ENCODE measurements around the gene SOBP.
"Not testable (repeated sequence)": the region's sequence is repeated elsewhere in the genome, so short reads cannot be mapped to it uniquely, and the experiment has no call there.

Gene SOBP

DNA sequence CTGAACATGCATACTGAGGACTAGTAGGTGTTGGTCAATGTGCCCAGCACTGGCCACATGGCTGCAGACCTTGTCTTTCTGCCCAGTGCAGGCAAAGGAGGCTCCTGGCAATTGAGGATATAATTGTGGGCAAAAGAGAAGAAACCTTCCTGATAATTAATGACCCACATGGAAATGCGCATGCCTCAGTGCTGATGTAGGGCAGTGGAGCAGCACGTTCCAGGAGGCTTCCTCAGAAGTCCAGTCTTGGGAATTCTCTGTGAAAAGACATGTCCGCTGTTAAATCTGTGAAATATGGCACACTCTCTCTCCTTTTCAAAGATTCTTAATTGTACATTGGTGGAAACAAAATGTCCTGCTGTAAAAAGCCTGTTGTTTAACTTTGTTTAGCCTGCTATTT, 34.7 kb downstream of the SOBP start:
- DNase-seq: no peak

DNA sequence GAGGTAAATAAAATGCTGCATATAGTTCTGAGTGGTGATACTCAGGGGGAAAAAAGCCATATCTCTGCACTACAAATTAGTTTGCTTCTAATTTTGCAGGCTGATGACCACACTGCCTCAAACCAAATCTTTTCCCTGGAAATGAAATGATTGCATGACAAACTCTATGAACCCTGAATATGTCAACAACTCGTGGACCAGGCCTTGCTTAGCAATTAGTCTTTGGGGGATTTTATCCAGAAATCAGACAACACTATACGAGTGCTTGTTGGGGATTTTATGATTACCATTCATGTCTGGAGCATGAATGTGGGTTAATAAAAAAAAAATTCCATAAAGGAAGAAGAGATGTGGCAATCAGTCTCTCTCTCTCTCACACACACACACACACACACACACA, 42.0 kb downstream of the SOBP start:
- DNase-seq: no peak

DNA sequence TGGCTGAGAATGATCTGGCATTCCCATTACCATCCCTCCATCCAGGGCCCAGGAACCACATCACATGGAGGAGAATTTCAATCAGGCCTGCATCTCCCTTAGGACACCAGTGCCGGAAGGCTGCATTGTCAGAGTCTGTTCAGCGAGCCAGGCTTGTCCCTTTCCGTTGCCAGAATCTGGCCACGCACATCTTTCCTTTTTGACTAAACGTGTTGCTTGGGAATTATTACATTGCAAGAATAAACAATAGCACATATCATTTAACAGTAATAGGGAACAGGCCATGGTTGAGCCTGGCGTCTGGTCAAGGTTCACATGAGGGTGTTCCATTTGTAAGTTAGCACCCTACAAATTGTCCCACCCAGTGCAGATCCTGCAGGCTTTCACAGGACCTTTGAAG, 42.8 kb downstream of the SOBP start:
- no peak for DNase-seq

DNA sequence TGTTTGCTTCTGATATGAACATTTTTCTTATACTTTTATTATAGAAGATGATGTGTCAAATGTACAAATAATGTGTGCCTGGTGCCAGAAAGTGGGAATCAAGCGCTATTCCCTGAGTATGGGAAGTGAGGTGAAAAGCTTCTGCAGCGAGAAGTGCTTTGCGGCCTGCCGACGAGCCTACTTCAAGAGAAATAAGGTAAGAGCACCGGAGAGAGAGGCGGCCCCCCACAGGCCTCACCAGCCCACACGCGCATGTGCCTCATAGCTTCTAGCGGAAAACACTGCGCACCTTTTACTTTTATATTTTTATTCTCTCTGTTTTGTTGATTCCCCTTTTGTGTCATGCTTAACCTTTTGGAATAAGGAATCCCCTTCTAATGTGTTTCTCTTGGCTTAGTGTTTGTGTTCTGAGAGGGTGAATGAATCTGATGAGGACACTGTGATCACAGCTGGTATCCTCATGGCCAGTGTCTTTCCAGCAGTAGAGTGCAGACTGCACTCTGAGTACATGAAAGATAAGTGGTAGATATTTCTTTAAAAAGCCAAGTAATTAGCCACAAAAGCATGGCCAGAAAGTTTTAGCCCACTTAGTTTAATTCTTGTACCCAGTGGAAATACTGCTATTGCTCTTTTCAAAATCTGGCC, 43.6 kb downstream of the SOBP start:
- no peak for DNase-seq

DNA sequence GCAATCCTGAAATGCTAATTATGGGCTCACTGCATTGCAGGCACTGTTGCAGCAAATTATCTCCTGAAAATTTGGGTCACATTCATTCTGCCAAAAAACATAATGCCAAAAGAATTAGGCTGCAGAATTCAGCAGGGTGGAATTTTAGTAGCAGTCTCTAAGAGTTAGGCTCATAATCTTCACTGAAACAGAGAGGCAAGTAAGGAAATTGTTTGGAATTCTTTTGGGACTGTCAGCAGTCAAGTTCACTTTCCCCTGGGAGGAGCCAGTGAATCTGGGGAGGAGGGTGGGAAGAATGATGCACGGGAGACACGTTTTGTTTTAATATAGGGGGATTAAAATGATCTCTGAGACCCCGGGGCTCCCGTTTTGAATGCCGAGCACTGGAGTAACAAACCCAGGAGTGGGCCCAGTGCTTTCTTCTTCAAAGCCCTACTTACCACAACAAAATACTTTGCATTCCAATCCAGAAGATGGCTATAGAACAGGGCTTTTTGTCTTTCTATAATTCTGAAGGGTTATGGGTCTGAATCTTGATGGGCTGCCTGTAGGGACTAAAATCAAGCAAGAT, 44.7 kb downstream of the SOBP start:
- DNase-seq: no peak

DNA sequence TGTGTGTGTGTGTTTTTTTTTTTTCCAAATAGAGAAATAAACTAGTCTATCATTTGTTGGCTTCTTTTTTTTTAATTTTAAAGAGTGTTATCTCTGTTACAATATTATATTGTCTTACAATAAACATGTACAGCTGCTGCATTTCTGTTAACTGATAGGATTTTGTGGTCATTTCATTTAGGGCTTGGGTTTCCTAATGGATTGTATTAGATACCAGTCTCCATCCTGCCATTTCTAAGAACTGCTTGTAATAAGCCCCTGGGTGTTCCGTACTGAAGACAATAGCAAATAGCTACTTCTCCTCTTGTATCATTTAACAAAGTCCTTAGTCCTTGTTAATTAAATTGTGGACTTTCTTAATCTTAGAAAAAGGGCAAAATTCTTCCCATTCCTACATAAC, 45.7 kb downstream of the SOBP start:
- DNase-seq: no peak

DNA sequence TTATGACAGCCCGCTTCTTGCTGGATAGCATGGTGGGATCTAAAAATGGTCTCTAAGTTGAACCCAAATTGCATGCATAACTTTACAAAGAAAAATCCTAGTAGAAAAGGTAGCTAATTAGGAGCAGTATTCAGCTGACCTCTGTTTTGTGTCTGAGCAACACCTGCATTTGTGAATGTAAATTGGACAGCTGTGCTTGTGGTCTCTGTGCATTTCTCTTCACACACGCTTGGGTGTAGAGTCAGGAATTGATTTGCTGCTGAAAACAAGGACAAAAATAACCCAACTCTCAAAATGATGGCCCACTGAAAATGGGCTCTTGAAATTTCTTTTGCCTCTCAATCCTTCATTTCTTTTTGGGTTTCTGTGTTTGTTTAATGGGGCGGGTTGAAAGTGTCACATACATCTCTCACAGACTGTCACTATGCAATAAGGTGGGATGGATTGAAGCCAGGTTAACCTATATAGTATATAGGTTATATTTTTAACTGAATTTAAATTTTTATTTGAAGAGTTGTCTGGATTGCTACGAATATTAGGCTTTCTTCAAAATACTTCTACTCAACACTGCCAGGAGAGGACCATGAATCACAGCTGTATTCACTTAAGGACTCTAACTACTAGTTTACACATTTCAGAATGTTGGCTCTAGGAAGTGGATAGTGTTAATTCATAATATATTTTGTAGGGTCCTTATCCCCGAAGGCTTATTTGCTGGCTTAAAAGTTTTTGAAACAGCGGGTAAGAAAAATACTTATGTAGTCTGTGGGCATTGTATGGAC, 46.5 kb downstream of the SOBP start:
- DNase-seq: no peak

DNA sequence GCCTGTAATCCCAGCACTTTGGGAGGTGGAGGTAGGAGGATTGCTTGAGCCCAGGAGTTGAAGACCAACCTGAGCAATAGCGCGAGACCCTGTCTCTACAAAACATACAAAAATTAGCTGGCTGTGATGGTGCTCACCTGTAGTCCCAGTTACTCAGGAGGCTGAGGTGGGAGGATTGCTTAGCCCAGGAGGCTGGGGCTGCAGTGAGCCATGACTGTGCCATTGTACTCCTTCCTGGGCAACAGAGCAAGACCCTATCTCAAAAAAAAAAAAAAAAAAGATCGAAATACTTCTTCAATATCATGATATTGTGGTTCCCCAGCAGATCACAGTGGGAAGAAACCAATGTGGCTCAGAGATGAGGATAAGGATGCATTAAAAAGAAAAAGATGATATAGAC, 47.6 kb downstream of the SOBP start:
- no peak for DNase-seq

DNA sequence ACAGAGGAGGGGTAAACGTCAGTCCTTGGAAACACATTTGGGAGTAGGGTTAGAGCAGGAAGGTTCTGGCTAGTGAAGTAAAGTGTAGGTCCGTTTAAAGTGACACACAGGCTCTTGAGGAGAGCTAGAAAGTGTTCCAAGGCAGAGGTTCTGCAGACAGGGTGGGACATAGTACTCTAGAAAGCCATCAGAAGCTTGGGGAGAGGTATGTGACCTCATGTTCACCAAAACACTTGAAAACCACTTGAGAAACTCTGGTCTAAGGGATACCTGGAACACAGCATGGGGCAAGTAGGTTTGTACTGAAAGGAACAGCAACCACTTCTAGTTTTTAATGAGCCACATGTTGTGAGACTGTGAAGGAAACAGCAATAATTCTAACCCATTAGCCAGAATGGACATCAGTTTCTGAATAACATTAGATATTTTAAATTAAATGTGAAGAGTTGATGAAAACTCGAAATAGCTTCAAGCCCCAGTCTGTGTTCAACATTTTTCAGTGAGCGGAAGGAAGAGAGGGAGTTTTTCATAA, 49.0 kb downstream of the SOBP start:
- DNase-seq: no peak

DNA sequence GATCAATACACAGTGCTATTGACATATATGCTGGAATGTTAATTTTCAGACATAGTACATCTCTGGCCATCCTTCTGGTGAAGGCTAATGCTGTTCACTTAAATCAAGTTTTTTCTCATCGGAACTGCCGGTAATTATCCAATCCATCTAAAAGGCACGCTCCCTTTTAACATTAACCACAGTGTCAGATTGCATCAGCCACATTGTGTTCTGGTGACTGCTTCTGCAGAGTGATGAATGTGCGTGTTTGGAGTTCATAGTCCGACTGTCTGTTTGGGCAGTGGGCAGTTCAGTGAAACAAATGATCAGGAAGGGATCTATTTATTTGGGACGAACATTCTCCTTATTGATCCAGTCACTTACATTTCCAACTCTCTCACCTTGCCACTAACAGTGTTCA, 49.5 kb downstream of the SOBP start:
- no peak for DNase-seq

DNA sequence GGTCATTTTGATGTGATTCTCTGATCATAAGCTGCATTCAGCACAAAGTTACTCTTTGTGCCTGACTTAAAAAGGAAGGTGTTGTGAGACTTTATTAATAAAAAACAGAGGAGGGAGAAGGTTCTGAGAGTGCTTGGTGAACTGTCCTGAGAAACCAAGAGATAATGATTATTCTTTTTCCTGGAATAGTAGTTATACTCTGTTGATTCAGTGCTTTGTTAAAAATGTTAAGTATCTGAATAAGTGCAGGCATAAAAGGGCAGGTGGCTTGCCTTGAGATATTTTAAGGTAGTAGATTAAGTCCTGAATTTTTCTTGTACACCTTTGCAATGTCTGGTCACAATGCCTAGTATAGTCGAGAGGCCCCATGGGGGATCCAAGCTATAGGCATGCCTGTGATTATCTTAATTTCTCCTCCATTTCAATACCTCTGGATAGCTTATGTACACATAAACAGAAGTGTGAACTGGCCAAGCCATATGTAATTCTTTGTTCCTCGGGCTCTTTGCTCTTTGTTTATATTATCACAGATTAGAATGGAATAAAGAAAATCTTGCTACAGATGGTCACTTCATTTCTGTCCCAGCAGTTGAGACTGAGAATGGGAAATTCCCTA, 50.0 kb downstream of the SOBP start:
- no peak for DNase-seq

DNA sequence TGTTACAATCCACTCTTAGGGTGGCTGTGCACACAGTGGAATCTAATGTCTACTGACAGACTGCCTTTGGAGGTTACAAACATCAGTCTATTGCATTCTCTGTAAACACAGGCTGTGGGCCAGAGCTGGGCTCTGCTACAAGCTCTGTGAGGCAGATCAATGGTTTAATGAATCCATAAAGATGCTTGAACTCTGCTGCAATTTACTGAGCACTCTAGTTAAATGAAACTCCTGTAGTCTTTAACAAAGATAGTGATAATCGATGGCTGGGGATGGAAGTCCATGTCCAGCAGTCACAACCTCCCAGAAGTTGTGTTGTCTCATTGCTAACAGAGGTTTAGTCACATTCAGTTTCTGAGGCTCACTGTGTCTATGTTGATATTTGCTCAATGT, 50.5 kb downstream of the SOBP start:
- DNase-seq: no peak

DNA sequence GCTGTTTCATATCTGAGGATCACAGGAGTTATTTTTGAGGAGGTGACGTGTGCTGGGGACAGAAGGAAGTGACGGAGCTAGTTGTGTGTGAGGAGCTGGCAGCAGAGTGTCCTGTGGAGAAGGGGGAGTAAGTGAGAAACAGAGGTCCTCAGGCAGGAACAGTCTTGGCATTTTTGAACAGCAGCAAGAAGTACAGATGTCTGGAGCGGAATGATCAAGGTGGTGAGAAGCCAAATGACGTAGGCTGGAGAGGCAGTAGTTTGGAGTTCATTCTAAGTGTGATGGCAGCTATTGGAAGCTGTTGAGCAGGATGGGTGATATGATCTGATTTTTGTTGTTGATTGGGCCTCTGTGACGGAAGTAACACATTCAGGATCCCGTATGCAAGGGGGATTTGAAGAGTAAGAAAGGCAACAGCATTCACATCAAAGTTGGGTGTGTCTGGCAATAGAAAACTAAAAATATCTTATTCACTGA, 52.3 kb downstream of the SOBP start:
- no peak for DNase-seq

DNA sequence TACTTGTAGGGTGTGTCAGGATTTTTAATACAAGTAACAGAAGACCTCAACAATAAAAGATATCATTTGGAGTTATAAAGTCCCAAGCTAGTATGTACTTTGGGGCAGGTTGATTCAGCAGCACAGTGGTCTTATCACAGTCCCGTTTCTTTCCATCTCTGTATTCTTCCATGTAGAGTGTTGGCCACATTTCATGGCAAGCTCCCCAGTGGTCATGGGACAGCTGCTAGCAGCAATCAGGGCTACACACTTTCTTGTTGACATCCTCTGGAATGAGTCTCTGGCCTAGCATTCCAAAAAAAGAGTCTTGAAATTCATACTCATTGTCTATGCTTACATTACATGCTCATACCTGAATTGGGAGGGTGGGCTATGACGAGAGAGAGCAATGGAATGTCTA, 53.2 kb downstream of the SOBP start:
- DNase-seq: no peak

DNA sequence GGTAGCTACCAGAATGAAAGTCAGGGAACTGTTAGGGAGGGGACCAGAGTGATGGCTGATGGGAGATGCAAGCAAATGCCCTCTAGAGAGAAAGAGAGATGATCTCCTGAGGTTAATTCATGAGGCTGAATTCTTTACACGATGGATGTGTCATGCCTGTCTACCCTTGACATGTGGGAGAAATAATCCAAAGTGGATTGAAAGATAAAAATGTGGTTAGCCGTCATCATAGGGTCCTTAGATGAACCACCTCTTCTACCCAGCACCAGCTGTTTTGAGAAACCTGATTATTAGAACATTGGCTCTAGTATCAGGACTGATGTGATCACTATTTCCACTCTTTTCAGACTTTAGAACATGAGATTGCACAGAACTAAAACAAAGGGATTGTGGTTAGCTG, 53.6 kb downstream of the SOBP start:
- DNase-seq: no peak

DNA sequence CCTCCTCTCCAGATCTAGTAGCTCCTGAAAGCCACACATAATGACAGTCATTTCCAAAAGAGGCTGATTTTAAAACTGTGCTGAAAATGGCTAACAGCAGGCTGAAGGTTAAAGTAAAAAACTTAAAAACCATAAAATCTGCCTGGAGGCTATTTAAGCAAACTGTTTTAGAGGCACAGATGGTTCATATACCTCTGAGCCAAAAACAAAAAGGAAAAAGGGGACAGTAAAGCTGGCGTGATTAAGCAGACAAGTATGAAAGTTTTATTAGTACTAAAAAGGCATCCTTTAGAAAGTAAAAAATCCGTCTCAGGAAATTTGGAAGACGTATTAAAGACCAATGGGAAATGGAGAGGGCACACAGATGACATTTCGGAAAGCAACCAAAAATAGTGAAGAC, 55.8 kb downstream of the SOBP start:
- DNase-seq: no peak

DNA sequence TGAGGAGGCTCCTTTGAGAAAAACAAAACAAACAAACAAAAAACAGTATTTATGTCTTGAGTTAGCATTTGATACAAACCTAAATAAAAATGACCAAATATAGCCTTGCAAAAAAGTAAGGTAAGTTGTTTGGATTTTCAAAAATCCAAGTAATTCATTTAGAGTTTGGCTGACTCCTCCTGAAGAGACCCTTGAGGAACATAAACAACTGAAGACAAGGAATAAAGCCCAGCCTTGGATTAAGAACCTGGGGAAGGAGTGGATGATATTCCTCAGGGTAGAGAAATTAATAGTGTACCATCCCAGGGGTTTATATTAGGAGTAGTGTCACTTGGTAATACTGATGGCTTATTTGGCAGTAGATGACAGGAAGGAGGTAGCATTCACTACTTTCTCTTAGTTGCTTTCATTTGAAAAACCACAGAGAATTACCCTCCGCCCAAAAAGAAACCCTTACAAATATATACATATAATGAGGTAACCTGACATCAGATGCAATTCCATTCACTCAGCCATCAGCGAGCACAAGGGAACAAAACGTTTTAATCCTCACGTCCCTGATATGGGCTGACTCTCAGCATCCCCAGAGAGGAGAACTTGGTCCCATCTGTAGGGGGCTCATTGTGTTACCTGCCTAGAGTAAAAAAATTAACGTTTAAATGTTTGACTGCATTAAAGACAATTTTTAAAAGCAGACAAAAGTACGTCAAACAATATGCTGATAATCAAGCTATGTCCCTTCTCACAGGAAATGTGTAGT, 57.0 kb downstream of the SOBP start:
- DNase-seq: no peak

DNA sequence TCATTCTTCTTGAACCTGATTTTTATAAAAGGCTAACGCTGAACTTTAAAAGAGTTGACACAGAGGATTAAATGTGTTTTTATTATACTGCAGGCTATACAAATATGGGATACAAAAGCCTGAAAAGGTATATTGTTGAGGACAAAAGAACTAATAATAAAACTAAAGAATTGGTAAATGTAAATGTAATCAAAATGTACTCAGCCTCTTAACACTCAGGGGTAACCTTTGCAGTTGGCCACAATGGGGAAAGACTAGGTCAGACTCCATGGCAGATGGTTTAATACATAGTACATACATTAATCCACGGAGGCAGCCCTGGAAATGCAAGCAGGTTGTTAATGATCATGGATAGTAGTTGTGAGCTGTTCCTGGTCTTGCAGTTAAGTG, 57.5 kb downstream of the SOBP start:
- no peak for DNase-seq

DNA sequence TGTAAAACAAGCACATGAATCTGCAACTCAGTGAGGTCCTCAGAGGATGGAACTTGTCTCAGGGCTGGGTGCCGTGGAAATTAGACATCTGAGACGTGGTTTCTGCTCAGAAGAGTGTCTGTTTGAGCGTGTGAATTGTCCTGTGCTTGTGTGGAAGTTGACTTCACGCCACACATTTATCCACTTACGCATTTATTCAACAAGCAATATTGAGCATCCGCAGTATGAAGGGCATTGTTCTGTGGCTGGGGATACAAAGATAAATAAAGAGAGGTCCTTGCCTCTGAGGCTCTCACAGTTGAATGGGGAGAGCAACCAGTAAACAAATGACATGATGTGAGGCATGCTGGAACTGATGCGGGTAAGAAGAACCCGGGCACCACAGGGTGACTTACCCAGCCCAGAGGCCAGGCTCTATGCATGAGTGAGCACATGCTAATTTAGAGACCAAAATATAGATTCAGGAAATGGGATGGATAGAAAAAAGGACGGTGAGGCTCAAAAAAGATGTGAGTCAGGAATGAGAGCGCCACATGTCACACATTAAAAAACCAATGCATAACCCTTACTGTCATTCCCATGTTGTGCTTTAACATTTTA, 60.4 kb downstream of the SOBP start:
- no peak for DNase-seq

DNA sequence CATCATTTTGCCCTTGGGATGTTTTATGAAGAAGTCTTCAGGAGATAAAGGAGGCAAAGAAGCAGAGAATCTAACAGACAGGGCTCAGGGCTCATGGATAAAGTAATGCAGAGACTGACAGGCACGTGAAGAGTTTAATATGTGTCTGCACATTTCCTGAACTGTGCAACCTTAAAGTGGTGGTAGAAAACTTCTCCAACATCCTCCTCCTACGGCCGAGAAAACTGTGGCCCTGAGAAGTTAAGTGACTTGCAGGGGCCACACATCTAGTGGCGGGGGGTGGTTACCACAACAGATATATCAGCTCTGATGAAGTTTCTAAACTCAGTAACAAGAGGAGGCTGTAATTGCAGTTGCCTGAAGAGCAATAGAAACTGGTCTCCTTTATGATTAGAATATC, 61.0 kb downstream of the SOBP start:
- DNase-seq: no peak

DNA sequence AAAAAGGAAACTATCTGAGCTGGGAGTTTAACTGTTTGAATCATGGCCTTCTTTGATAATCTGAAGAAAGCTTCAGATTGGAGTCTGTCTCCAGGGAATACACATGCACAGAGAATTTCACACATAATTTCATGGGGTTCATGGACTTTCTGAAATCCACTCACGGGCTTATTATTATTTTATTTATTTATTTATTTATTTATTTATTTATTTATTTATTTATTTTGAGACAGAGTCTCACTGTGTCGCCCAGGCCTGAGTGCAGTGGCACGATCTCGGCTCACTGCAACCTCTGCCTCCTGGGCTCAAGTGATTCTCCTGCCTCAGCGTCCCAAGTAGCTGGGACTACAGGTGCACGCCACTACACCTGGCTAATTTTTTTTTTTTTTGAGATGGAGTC, 63.2 kb downstream of the SOBP start:
- DNase-seq: not testable (repeated sequence)

DNA sequence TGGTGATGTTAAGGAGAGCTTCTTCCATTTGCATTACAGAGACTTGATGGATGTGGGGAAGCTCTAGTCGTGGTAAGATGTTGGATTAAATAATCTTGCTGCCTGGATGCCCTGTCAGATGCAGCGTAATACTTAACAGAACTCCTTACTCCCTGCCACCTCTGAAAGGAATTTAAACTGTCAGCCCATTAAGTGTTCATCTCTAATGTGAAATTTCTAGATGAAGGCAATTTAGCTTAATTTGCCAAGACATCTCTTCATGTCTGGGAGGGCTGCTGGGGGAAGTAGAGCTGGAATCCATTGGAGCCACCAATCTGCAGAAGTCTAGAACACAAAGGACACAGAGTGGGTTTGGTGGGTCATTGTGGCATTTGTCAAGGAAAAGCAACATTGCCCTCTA, 64.4 kb downstream of the SOBP start:
- DNase-seq: no peak

DNA sequence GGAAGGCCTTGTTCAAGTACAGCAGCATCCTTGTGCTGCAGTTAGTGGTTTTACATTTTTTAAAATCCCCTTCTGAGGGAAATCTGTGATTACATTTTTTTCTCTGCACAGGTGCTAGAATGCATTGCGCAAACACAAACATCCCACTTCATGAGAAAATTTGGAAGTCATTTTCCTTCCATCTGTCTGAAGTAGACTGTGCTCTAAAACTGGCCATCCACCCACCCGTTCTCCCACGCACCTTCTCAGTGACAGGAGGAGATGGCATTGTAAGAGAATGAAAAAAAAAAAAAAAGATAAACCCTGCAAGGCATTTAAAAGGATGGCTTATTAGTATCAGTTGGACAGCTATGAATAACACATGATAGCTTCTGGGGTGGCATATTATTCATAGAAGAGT, 65.0 kb downstream of the SOBP start:
- no peak for DNase-seq
